SK-N-SH (cell line): ENCODE data around the gene KCNS1. TPM values are rescaled to one million over a fixed set of nuclear protein-coding genes. Genes with fewer than 3 reads are reported as not detected.

Experiments
- CTCF ChIA-PET: fragments of 300-600, 350-600 bp; formaldehyde crosslinking; extraction: SDS; loops from one replicate; lab custom pipeline; 2021; lab: Yijun Ruan, JAX
- POLR2A ChIA-PET: fragments of 350-600 bp; sonication (Branson Sonifier 250); formaldehyde crosslinking; extraction: SDS; loops from one replicate; lab custom pipeline; 2020; ENCODE audit warnings: antibody characterized with exemption, inconsistent platforms; lab: Yijun Ruan, JAX
- DNase-seq: peaks from one replicate; pipeline ENCODE4 v3.0.0; 2012
- H2AFZ ChIP-seq: fragments of 200-600 bp; sonication (generic); 2 replicates; pipeline ENCODE4 v1.8.1; 2016; ENCODE audit warnings: antibody characterized with exemption, mild to moderate bottlenecking, low read depth
- H3F3A ChIP-seq: fragments of 200-600 bp; sonication (generic); replicated peaks from 2 replicates; pipeline ENCODE3; 2016; ENCODE audit warnings: antibody characterized with exemption, mild to moderate bottlenecking; ENCODE audit not compliant: insufficient read depth
- H3K27ac ChIP-seq, 2 experiments: fragments of 200-500 bp in 1 of 2; fragments of 200-600 bp in 1 of 2; sonication (Bioruptor generic) in 1 of 2; sonication (generic), shearing (Covaris generic) in 1 of 2; 2 replicates each; pipeline versions ENCODE4 v1.5.1 to v1.6.1; 2014 to 2016; ENCODE audit warnings: low read depth in 2 of 2, inconsistent platforms in 1 of 2, low read length in 1 of 2, mild to moderate bottlenecking in 1 of 2, mixed read lengths in 1 of 2
- H3K27me3 ChIP-seq: fragments of 200-600 bp; sonication (generic), shearing (Covaris generic); 2 replicates; pipeline ENCODE4 v1.6.1; 2016; ENCODE audit warnings: mixed run types; ENCODE audit not compliant: insufficient read depth
- H3K36me3 ChIP-seq, 2 experiments: fragments of 200-500 bp in 1 of 2; fragments of 200-600 bp in 1 of 2; sonication (Bioruptor generic) in 1 of 2; sonication (generic) in 1 of 2; replicated peaks in 1 of 2; 2 replicates each; pipeline versions ENCODE3 to v1.5.1; 2014 to 2016; ENCODE audit warnings: low read length in 1 of 2, mild to moderate bottlenecking in 1 of 2; ENCODE audit not compliant: insufficient read depth in 2 of 2, control insufficient read depth in 1 of 2
- H3K4me1 ChIP-seq, 2 experiments: fragments of 200-500 bp in 1 of 2; fragments of 200-600 bp in 1 of 2; sonication (Bioruptor generic) in 1 of 2; sonication (generic), shearing (Covaris generic) in 1 of 2; 2 replicates each; pipeline versions ENCODE4 v1.5.1 to v1.6.1; 2014 to 2016; ENCODE audit warnings: low read depth in 1 of 2, low read length in 1 of 2, mixed run types in 1 of 2; ENCODE audit not compliant: insufficient read depth in 2 of 2, control insufficient read depth in 1 of 2
- H3K4me2 ChIP-seq: fragments of 200-600 bp; sonication (generic), shearing (Covaris generic); 2 replicates; pipeline ENCODE4 v1.6.1; 2017; ENCODE audit warnings: mixed run types
- H3K4me3 ChIP-seq, 2 experiments: fragments of 200-500 bp in 1 of 2; fragments of 200-600 bp in 1 of 2; sonication (Bioruptor generic) in 1 of 2; sonication (generic), shearing (Covaris generic) in 1 of 2; 2 replicates each; pipeline versions ENCODE4 v1.5.1 to v1.8.1; 2014 to 2016; ENCODE audit warnings: low read depth in 2 of 2, inconsistent platforms in 1 of 2, low read length in 1 of 2, mild to moderate bottlenecking in 1 of 2, mixed read lengths in 1 of 2, moderate library complexity in 1 of 2
- H3K79me2 ChIP-seq: fragments of 200-600 bp; sonication (generic); 2 replicates; pipeline ENCODE4 v1.8.1; 2017; ENCODE audit warnings: mild to moderate bottlenecking; ENCODE audit not compliant: insufficient read depth
- H3K9ac ChIP-seq: fragments of 200-600 bp; sonication (generic); 2 replicates; pipeline ENCODE4 v1.6.1; 2017; ENCODE audit warnings: mixed run types
- H3K9me2 ChIP-seq: fragments of 200-600 bp; sonication (generic); 2 replicates; pipeline ENCODE4 v1.6.1; 2017; ENCODE audit warnings: mixed run types
- H3K9me3 ChIP-seq: fragments of 200-600 bp; sonication (generic); 2 replicates; pipeline ENCODE4 v1.6.1; 2017; ENCODE audit warnings: mixed run types, mild to moderate bottlenecking, moderate library complexity
- H4K20me1 ChIP-seq: fragments of 200-600 bp; sonication (generic); 2 replicates; pipeline ENCODE4 v1.6.1; 2017; ENCODE audit warnings: mild to moderate bottlenecking, mixed run types; ENCODE audit not compliant: insufficient read depth
- EP300 ChIP-seq, 2 experiments: IDR thresholded peaks; 2 replicates each; pipeline versions ENCODE4 v1.4.0 to v1.6.1; 2012; ENCODE audit warnings: borderline replicate concordance in 1 of 2, low read depth in 1 of 2, low read length in 1 of 2
- FOSL2 ChIP-seq: IDR thresholded peaks from 2 replicates; pipeline ENCODE4 v1.4.0; 2012; ENCODE audit warnings: low read depth, mild to moderate bottlenecking, moderate library complexity, borderline replicate concordance
- FOXJ3 ChIP-seq: sonication (generic); formaldehyde crosslinking; IDR thresholded peaks from 2 replicates; pipeline ENCODE4 v1.5.1; 2020; ENCODE audit warnings: mild to moderate bottlenecking, missing genetic modification reagents
- GABPA ChIP-seq: IDR thresholded peaks from 2 replicates; pipeline ENCODE4 v1.4.0; 2012; ENCODE audit warnings: low read depth, mild to moderate bottlenecking
- GATA2 ChIP-seq: sonication (generic); formaldehyde crosslinking; IDR thresholded peaks from 2 replicates; pipeline ENCODE4 v1.5.0; 2020; ENCODE audit warnings: mild to moderate bottlenecking, missing genetic modification reagents
- JUND ChIP-seq: IDR thresholded peaks from 2 replicates; pipeline ENCODE4 v1.4.0; 2012
- MAX ChIP-seq: IDR thresholded peaks from 2 replicates; pipeline ENCODE4 v1.4.0; 2012; ENCODE audit warnings: low read depth
- NFIC ChIP-seq: IDR thresholded peaks from 2 replicates; pipeline ENCODE4 v1.4.0; 2012; ENCODE audit warnings: borderline replicate concordance
- NRF1 ChIP-seq: IDR thresholded peaks from 2 replicates; pipeline ENCODE4 v1.6.1; 2012; ENCODE audit warnings: low read depth, mild to moderate bottlenecking, low read length
- PBX3 ChIP-seq: IDR thresholded peaks from 2 replicates; pipeline ENCODE4; 2012
- RAD21 ChIP-seq: IDR thresholded peaks from 2 replicates; pipeline ENCODE4 v1.6.1; 2012; ENCODE audit warnings: mild to moderate bottlenecking, low read length
- TAF1 ChIP-seq: IDR thresholded peaks from 2 replicates; pipeline ENCODE4 v1.6.1; 2012; ENCODE audit warnings: low read depth, mild to moderate bottlenecking, low read length, moderate library complexity, borderline replicate concordance
- TCF12 ChIP-seq: IDR thresholded peaks from 2 replicates; pipeline ENCODE4 v1.4.0; 2012
- TEAD4 ChIP-seq: IDR thresholded peaks from 2 replicates; pipeline ENCODE4 v1.4.0; 2012; ENCODE audit warnings: mild to moderate bottlenecking, borderline replicate concordance; ENCODE audit not compliant: insufficient read depth
- USF1 ChIP-seq: IDR thresholded peaks from 2 replicates; pipeline ENCODE4 v1.4.0; 2012; ENCODE audit warnings: low read depth, borderline replicate concordance
- USF2 ChIP-seq: fragments of 150-350 bp; IDR thresholded peaks from 2 replicates; pipeline ENCODE4 v1.6.1; 2017; ENCODE audit warnings: antibody characterized with exemption, low read length, low read depth, borderline replicate concordance
- WGBS: methylation state at CpG from one replicate; pipeline ENCODE4 v1.1.6; 2017; ENCODE audit warnings: low lambda C conversion rate; 5-methylcytosine and 5-hydroxymethylcytosine counted together
- polyA plus RNA-seq, 3 experiments: library from polyadenylated mRNA; depleted of rRNA; stranded (reverse); fragments of >200 nt; gene quantifications; 2 replicates each; pipeline ENCODE4 v1.2.3, GENCODE V29; 2012

The KCNS1 gene
- polyA plus RNA-seq, 1 of the 3 experiments (the other 2 are of a cell fraction): 0.07 TPM

GRCh38 chr20:45069261-45069660, 31.7 kb downstream of the KCNS1 start:
- ChIA-PET CTCF (interaction anchor here (1.1 to 2.4 kb wide), 2 partner anchors 26 kb away, joined by 5 to 15 read pairs; no protein-coding TSS in a partner anchor), POLR2A (no interaction called here)
- Histone ChIP-seq H3K4me3 (no peak overlapping the region), H3K79me2 (peaks cover 17% of the 10 kb centered on the region; the same call in 1 of the 2 replicates), H3K27ac (no peak overlapping the region), H3K9me3 (no peaks in the 10 kb centered on the region), H3F3A (no peaks in the 10 kb centered on the region), H4K20me1 (no peaks in the 10 kb centered on the region), H3K9ac (no peak overlapping the region), H3K27me3 (no peaks in the 10 kb centered on the region), H3K4me1 (no peaks in the 10 kb centered on the region; a peak in 2 of 4 replicates), H2AFZ (no peak overlapping the region), H3K4me2 (no peak overlapping the region), H3K36me3 (peaks cover 0 to 4% of the 10 kb centered on the region in 2 experiments), H3K9me2 (no peaks in the 10 kb centered on the region)
- no peak for DNase-seq
- TF ChIP-seq TCF12 (0 out of 2 replicates have a peak, but pooled peaks have one; percentile 9), GATA2 (CRISPR knock-in tag) (no peak)
- 100% methylated on average over 1 of the region's 1 CpG for WGBS

GRCh38 chr20:45067558-45067957, 33.4 kb downstream of the KCNS1 start:
- Histone ChIP-seq H3K36me3 (peaks cover 0 to 8% of the 10 kb centered on the region in 2 experiments), H3K9me3 (no peaks in the 10 kb centered on the region), H3K4me2 (no peak overlapping the region), H3K4me1 (no peaks in the 10 kb centered on the region; a peak in 2 of 4 replicates), H3K79me2 (peaks cover 22% of the 10 kb centered on the region; the same call in 1 of the 2 replicates), H2AFZ (no peak overlapping the region), H3K27me3 (no peaks in the 10 kb centered on the region), H3K9ac (no peak overlapping the region), H3F3A (no peaks in the 10 kb centered on the region), H3K9me2 (no peaks in the 10 kb centered on the region), H3K27ac (peak overlapping the region in 1 of 2 experiments; percentile 27; a peak in 2 of 4 replicates), H3K4me3 (no peak overlapping the region), H4K20me1 (no peaks in the 10 kb centered on the region)
- 63% methylated on average over 2 of the region's 2 CpGs for WGBS
- no peak for DNase-seq
- ChIA-PET POLR2A (interaction anchor here (0.6 kb wide), 1 partner anchor 17 kb away, joined by 3 read pairs; no protein-coding TSS in a partner anchor), CTCF (interaction anchor here (0.9 to 1.9 kb wide), 3 partner anchors 19 to 45 kb away, joined by 3 to 6 read pairs (median 5); no protein-coding TSS in a partner anchor)
- TF ChIP-seq TAF1 (no peak), PBX3 (peak; percentile 93), JUND (peak; percentile 44; the same call in 1 of the 2 replicates), NRF1 (no peak), USF1 (no peak), FOXJ3 (no peak), GABPA (no peak), EP300 (IDR thresholded peaks at IDR 0.05; ENCODE audit: borderline replicate concordance in 1 of 2, low read depth in 1 of 2, low read length in 1 of 2) (peak; percentile 39 to 66; a peak in 2 of 4 replicates), MAX (no peak), TCF12 (peak; percentile 35; the same call in 1 of the 2 replicates), FOSL2 (peak; percentile 35; the same call in 1 of the 2 replicates), NFIC (peak; percentile 47; the same call in 1 of the 2 replicates), TEAD4 (peak; percentile 42; the same call in 1 of the 2 replicates), RAD21 (no peak), USF2 (no peak)
